Chondrocyte (in vitro differentiated cells): ENCODE measurements around the gene RASL12. TPM values are rescaled to one million over a fixed set of nuclear protein-coding genes. Genes with fewer than 3 reads are reported as not detected.
"Not testable (repeated sequence)": the region's sequence is repeated elsewhere in the genome, so short reads cannot be mapped to it uniquely, and the experiment has no call there.

ENCODE experiments used
- DNase-seq: peaks from one replicate; pipeline ENCODE4 v3.0.0; 2021; ENCODE audit warnings: mixed read lengths, low spot score
- H3K27ac Mint-ChIP-seq: one replicate; pipeline ENCODE4 v1.8.0; 2021; ENCODE audit warnings: mild to moderate bottlenecking, moderate library complexity, mixed read lengths; ENCODE audit not compliant: unreplicated experiment
- H3K27me3 Mint-ChIP-seq: 2 replicates; pipeline ENCODE4 v1.8.0; 2021; ENCODE audit warnings: low read depth, mixed read lengths
- H3K36me3 Mint-ChIP-seq: 2 replicates; pipeline ENCODE4 v1.8.0; 2021; ENCODE audit warnings: low read depth, mixed read lengths
- H3K4me1 Mint-ChIP-seq: 2 replicates; pipeline ENCODE4 v1.8.0; 2021; ENCODE audit warnings: low read depth, mild to moderate bottlenecking, mixed read lengths
- H3K4me3 Mint-ChIP-seq: one replicate; pipeline ENCODE4 v1.8.0; 2021; ENCODE audit warnings: mild to moderate bottlenecking, moderate library complexity, mixed read lengths; ENCODE audit not compliant: unreplicated experiment
- H3K9me3 Mint-ChIP-seq: 2 replicates; pipeline ENCODE4 v1.8.0; 2021; ENCODE audit warnings: low read depth, mixed read lengths
- total RNA-seq: library from RNA; stranded (reverse); gene quantifications from 3 replicates; pipeline ENCODE4 v1.2.1, GENCODE V29; 2021
- TF ChIP-seq, protein P1 (sequence below): fragments of 200-600 bp; sonication (generic); IDR thresholded peaks from 2 replicates; pipeline ENCODE4 v1.5.0; 2021; ENCODE audit warnings: antibody characterized with exemption, mild to moderate bottlenecking, moderate library complexity

RASL12 gene
- total RNA-seq, 1 donor from 2014 or later: 12.7 TPM

- Mint-ChIP-seq H3K9me3 (no peaks in the 10 kb centered on the region), H3K27me3 (peaks cover 2% of the 10 kb centered on the region), H3K27ac (no peak overlapping the region), H3K4me3 (peak overlapping the region; percentile 64), H3K4me1 (peaks cover 15% of the 10 kb centered on the region), H3K36me3 (no peaks in the 10 kb centered on the region)
- DNase-seq: no peak
- TF ChIP-seq, protein P1, sequence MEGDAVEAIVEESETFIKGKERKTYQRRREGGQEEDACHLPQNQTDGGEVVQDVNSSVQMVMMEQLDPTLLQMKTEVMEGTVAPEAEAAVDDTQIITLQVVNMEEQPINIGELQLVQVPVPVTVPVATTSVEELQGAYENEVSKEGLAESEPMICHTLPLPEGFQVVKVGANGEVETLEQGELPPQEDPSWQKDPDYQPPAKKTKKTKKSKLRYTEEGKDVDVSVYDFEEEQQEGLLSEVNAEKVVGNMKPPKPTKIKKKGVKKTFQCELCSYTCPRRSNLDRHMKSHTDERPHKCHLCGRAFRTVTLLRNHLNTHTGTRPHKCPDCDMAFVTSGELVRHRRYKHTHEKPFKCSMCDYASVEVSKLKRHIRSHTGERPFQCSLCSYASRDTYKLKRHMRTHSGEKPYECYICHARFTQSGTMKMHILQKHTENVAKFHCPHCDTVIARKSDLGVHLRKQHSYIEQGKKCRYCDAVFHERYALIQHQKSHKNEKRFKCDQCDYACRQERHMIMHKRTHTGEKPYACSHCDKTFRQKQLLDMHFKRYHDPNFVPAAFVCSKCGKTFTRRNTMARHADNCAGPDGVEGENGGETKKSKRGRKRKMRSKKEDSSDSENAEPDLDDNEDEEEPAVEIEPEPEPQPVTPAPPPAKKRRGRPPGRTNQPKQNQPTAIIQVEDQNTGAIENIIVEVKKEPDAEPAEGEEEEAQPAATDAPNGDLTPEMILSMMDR: no peak
Observed at GRCh38 chr15:65050270-65050669, 17.5 kb downstream of the RASL12 start.

- H3K4me1 Mint-ChIP-seq: peaks cover 14% of the 10 kb centered on the region
- peak overlapping the region; percentile 32 for H3K27ac Mint-ChIP-seq
- TF ChIP-seq, protein P1: no peak
- H3K36me3 Mint-ChIP-seq: no peaks in the 10 kb centered on the region
- H3K4me3 Mint-ChIP-seq: peak overlapping the region; percentile 64
- peaks cover 2% of the 10 kb centered on the region for H3K27me3 Mint-ChIP-seq
- H3K9me3 Mint-ChIP-seq: no peaks in the 10 kb centered on the region
- no peak for DNase-seq
Observed at GRCh38 chr15:65049418-65049840, 18.4 kb downstream of the RASL12 start.

DNA sequence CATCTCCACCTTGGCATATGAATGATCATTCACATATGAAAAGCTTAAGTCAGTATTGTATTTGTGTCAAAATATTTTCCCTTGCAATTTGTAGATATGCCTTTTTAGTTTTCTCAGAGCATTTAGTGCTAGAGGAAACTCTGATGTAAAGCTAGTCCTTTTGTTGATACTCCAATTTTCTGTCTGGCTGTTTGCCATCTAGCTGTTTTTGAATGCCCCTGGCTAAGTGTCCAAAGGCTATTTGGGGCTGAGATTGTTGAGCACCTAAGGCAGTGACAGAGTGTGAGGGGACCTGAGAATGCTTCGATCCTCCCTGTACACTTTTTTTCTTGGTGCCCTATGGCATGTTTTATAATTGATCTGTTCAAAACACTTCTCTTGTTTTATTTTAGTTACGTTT, 19.6 kb downstream of the RASL12 start:
- H3K4me3 Mint-ChIP-seq: no peak overlapping the region
- no peaks in the 10 kb centered on the region for H3K9me3 Mint-ChIP-seq
- peaks cover 14% of the 10 kb centered on the region for H3K4me1 Mint-ChIP-seq

GRCh38 chr15:65044724-65045481, 22.9 kb downstream of the RASL12 start, which contains the start of gene SLC51B:
TSS of gene SLC51B (plus strand) at chr15:65045387. CDS start at chr15:65050005, 4,618 bp downstream.
- no peaks in the 10 kb centered on the region for H3K27me3 Mint-ChIP-seq
- no peak within 1 kb of the TSS for H3K27ac Mint-ChIP-seq

More for the DNA sequence above, 19.6 kb downstream of the RASL12 start:
- Mint-ChIP-seq H3K36me3 (no peaks in the 10 kb centered on the region), H3K27me3 (peaks cover 2% of the 10 kb centered on the region), H3K27ac (no peak overlapping the region)
- DNase-seq: no peak
- TF ChIP-seq, protein P1: no peak

GRCh38 chr15:65044218-65044617, 23.6 kb downstream of the RASL12 start:
- H3K4me3 Mint-ChIP-seq, DNase-seq, H3K27ac Mint-ChIP-seq, H3K36me3 Mint-ChIP-seq, H3K9me3 Mint-ChIP-seq, H3K4me1 Mint-ChIP-seq, H3K27me3 Mint-ChIP-seq: not testable (repeated sequence)

More at GRCh38 chr15:65044724-65045481, 22.9 kb downstream of the RASL12 start, which contains the start of gene SLC51B:
- Mint-ChIP-seq H3K36me3 (no peaks in the 10 kb centered on the region), H3K4me1 (peaks cover 9% of the 10 kb centered on the region), H3K9me3 (no peaks in the 10 kb centered on the region), H3K4me3 (no peak within 1 kb of the TSS)
- TF ChIP-seq, protein P1: no peak
- DNase-seq: no peak
